GM23338 (cell line): ENCODE measurements around the gene SLC6A19. TPM values are rescaled to one million over a fixed set of nuclear protein-coding genes. Genes with fewer than 3 reads are reported as not detected.

Source experiments
- ATAC-seq: fragments of 200-7000 bp; cut with Tn5 transposase; 3 replicates; pipeline ENCODE4 v1.9.1; 2020
- DNase-seq: peaks from one replicate; pipeline ENCODE4 v3.0.0-alpha.2; 2015; ENCODE audit warnings: low spot score
- H2AFZ ChIP-seq: fragments of 200-600 bp; sonication (generic); 2 replicates; pipeline ENCODE4 v1.8.0; 2016; ENCODE audit warnings: antibody characterized with exemption, mild to moderate bottlenecking, moderate library complexity
- H3F3A ChIP-seq: fragments of 200-600 bp; sonication (generic); replicated peaks from 2 replicates; pipeline ENCODE4 v1.8.0; 2017; ENCODE audit warnings: antibody characterized with exemption, mixed run types, low read depth
- H3K27ac ChIP-seq: fragments of 200-600 bp; sonication (generic); 2 replicates; pipeline ENCODE4 v1.6.1; 2016; ENCODE audit warnings: low read depth
- H3K27me3 ChIP-seq: fragments of 200-600 bp; sonication (generic); 2 replicates; pipeline ENCODE4 v1.8.0; 2016; ENCODE audit warnings: mild to moderate bottlenecking, mixed run types, moderate library complexity; ENCODE audit not compliant: insufficient read depth
- H3K36me3 ChIP-seq: fragments of 200-600 bp; sonication (generic); 2 replicates; pipeline ENCODE4 v1.8.0; 2016; ENCODE audit warnings: mild to moderate bottlenecking; ENCODE audit not compliant: insufficient read depth
- H3K4me1 ChIP-seq: fragments of 200-600 bp; sonication (generic); 2 replicates; pipeline ENCODE4 v1.8.0; 2016; ENCODE audit warnings: mild to moderate bottlenecking, moderate library complexity; ENCODE audit not compliant: insufficient read depth
- H3K4me2 ChIP-seq: fragments of 200-600 bp; sonication (generic); 2 replicates; pipeline ENCODE4 v1.7.1; 2017; ENCODE audit warnings: mixed run types
- H3K4me3 ChIP-seq: fragments of 200-600 bp; sonication (generic); 2 replicates; pipeline ENCODE4 v1.6.1; 2016; ENCODE audit warnings: mixed run types
- H3K79me2 ChIP-seq: fragments of 200-600 bp; sonication (generic); replicated peaks from 2 replicates; pipeline ENCODE4 v1.8.0; 2017; ENCODE audit warnings: mild to moderate bottlenecking; ENCODE audit not compliant: insufficient read depth
- H3K9me2 ChIP-seq: fragments of 200-600 bp; sonication (generic); 2 replicates; pipeline ENCODE4 v1.8.0; 2017; ENCODE audit not compliant: insufficient read depth
- H4K20me1 ChIP-seq: fragments of 200-600 bp; sonication (generic); replicated peaks from 2 replicates; pipeline ENCODE4 v1.8.0; 2017; ENCODE audit warnings: mild to moderate bottlenecking; ENCODE audit not compliant: insufficient read depth
- H3K27ac Mint-ChIP-seq: 2 replicates; pipeline ENCODE4 v1.8.0; 2020; ENCODE audit warnings: inconsistent platforms, mild to moderate bottlenecking, moderate library complexity, mixed read lengths
- H3K27me3 Mint-ChIP-seq: 3 replicates; pipeline ENCODE4 v1.8.0; 2022; ENCODE audit warnings: low read depth, mild to moderate bottlenecking, moderate library complexity, mixed read lengths, inconsistent platforms; ENCODE audit not compliant: insufficient read depth, poor library complexity
- H3K36me3 Mint-ChIP-seq: 3 replicates; pipeline ENCODE4 v1.8.0; 2021; ENCODE audit warnings: low read depth, mild to moderate bottlenecking, inconsistent platforms, moderate library complexity, mixed read lengths
- H3K4me1 Mint-ChIP-seq: 3 replicates; pipeline ENCODE4 v1.8.0; 2020; ENCODE audit warnings: mild to moderate bottlenecking, inconsistent platforms, mixed read lengths
- H3K4me3 Mint-ChIP-seq: 3 replicates; pipeline ENCODE4 v1.8.0; 2021; ENCODE audit warnings: moderate library complexity, mild to moderate bottlenecking, inconsistent platforms, mixed read lengths
- H3K9me3 Mint-ChIP-seq: 3 replicates; pipeline ENCODE4 v1.8.0; 2020; ENCODE audit warnings: moderate library complexity, mild to moderate bottlenecking, inconsistent platforms, mixed read lengths
- CREB1 ChIP-seq: fragments of 250-450 bp; sonication (Bioruptor Pico); IDR thresholded peaks from 2 replicates; pipeline ENCODE4 v1.5.0; 2020; ENCODE audit warnings: low read depth, mild to moderate bottlenecking, moderate library complexity
- CTCF ChIP-seq, 2 experiments: fragments of 200-600 bp in 1 of 2; sonication (generic) in 1 of 2; conservative IDR thresholded peaks; 2 replicates each; pipeline versions ENCODE4 v1.5.1 to v1.6.1; 2016 to 2017; ENCODE audit warnings: antibody characterized with exemption in 2 of 2, low read depth in 2 of 2, mild to moderate bottlenecking in 2 of 2, moderate library complexity in 1 of 2
- ETS1 ChIP-seq: IDR thresholded peaks from 2 replicates; pipeline ENCODE4 v1.6.1; 2016; ENCODE audit warnings: antibody characterized with exemption
- EZH2 ChIP-seq: fragments of 200-600 bp; sonication (generic); IDR thresholded peaks from one replicate; pipeline ENCODE4 v1.8.0; 2017; ENCODE audit warnings: antibody characterized with exemption, mild to moderate bottlenecking, low read depth; ENCODE audit not compliant: unreplicated experiment
- EZH2phosphoT487 ChIP-seq: fragments of 200-600 bp; sonication (generic); IDR thresholded peaks from one replicate; pipeline ENCODE4 v1.8.1; 2018; ENCODE audit warnings: antibody characterized with exemption; ENCODE audit not compliant: unreplicated experiment
- JUNB ChIP-seq: IDR thresholded peaks from one replicate; pipeline ENCODE4 v1.6.1; 2016; ENCODE audit warnings: antibody characterized with exemption; ENCODE audit not compliant: unreplicated experiment
- NANOG ChIP-seq: IDR thresholded peaks from 2 replicates; pipeline ENCODE4 v1.6.1; 2016; ENCODE audit warnings: antibody characterized with exemption, borderline replicate concordance
- POLR2AphosphoS5 ChIP-seq: IDR thresholded peaks from 2 replicates; pipeline ENCODE4 v1.6.1; 2016; ENCODE audit warnings: antibody characterized with exemption, low read depth
- REST ChIP-seq: IDR thresholded peaks from one replicate; pipeline ENCODE4 v1.6.1; 2018; ENCODE audit warnings: antibody characterized with exemption; ENCODE audit not compliant: unreplicated experiment
- STAT1 ChIP-seq: IDR thresholded peaks from one replicate; pipeline ENCODE4 v1.6.1; 2016; ENCODE audit warnings: antibody characterized with exemption; ENCODE audit not compliant: unreplicated experiment
- ZNF114 ChIP-seq: fragments of 250-450 bp; sonication (Bioruptor Pico); IDR thresholded peaks from 2 replicates; pipeline ENCODE4 v1.5.0; 2020; ENCODE audit warnings: mild to moderate bottlenecking, moderate library complexity
- ZNF331 ChIP-seq: fragments of 250-450 bp; sonication (Bioruptor Pico); IDR thresholded peaks from 2 replicates; pipeline ENCODE4 v1.5.0; 2020; ENCODE audit warnings: low read depth, mild to moderate bottlenecking, moderate library complexity
- ZNF462 ChIP-seq: fragments of 250-450 bp; sonication (Bioruptor Pico); IDR thresholded peaks from 2 replicates; pipeline ENCODE4 v1.5.0; 2020; ENCODE audit warnings: mild to moderate bottlenecking, moderate library complexity
- polyA plus RNA-seq: library from polyadenylated mRNA; unstranded; fragments of >200 nt; fragmentation: Nextera tagmentation; extraction: Ambion mirVana; gene quantifications from 2 replicates; pipeline ENCODE4 v1.2.1, GENCODE V29; 2016
- total RNA-seq: library from RNA; depleted of rRNA; stranded (reverse); fragments of >200 nt; shearing (Covaris generic); gene quantifications from 2 replicates; pipeline ENCODE4 v1.2.3, GENCODE V29; 2014

SLC6A19 gene
- total and polyA plus RNA-seq, 2 experiments from 2014 or later, result not detected

- H3K4me1 Mint-ChIP-seq, result peaks cover 3% of the 10 kb centered on the region; the same call in 2 of the 3 replicates
- Histone ChIP-seq H4K20me1 (no peaks in the 10 kb centered on the region), H3K4me2 (no peak overlapping the region), H3K27ac (no peak overlapping the region), H3K9me2 (no peaks in the 10 kb centered on the region), H3K79me2 (no peaks in the 10 kb centered on the region), H3K36me3 (no peaks in the 10 kb centered on the region), H3F3A (peaks cover 3% of the 10 kb centered on the region), H2AFZ (no peak overlapping the region), H3K4me1 (no peaks in the 10 kb centered on the region), H3K27me3 (no peaks in the 10 kb centered on the region), H3K4me3 (no peak overlapping the region)
- peaks cover 3% of the 10 kb centered on the region; the same call in 2 of the 3 replicates for H3K9me3 Mint-ChIP-seq
- no peak overlapping the region for H3K27ac Mint-ChIP-seq
- peaks cover 3% of the 10 kb centered on the region for H3K27me3 Mint-ChIP-seq
- DNase-seq (no peak), ATAC-seq (no peak)
- no peaks in the 10 kb centered on the region; the same call in 2 of the 3 replicates for H3K36me3 Mint-ChIP-seq
- TF ChIP-seq CREB1 (CRISPR knock-in tag), result no peak
- no peak for TF ChIP-seq ZNF114
- no peak for TF ChIP-seq JUNB
- no peak for TF ChIP-seq EZH2phosphoT487
- no peak for TF ChIP-seq NANOG
- TF ChIP-seq ZNF331 (CRISPR knock-in tag), result no peak
- no peak for TF ChIP-seq REST
- TF ChIP-seq ZNF462 (CRISPR knock-in tag), result no peak
- TF ChIP-seq STAT1, result no peak
- no peak for TF ChIP-seq CTCF (conservative IDR thresholded peaks at IDR 0.05; ENCODE audit: low read depth in 2 of 2)
- TF ChIP-seq ETS1, result no peak
- TF ChIP-seq EZH2, result no peak
- no peak for TF ChIP-seq POLR2AphosphoS5
- no peak overlapping the region for H3K4me3 Mint-ChIP-seq
Measured at GRCh38 chr5:1216918-1217295, 15.5 kb downstream of the SLC6A19 start.
